ENCODE results near the gene ATP2B2.

The ATP2B2 gene

GRCh38 chr3:10327592-10327991, 177.8 kb downstream of the ATP2B2 start:
- H3K4me3 ChIP-seq (ENCODE audit: low read depth, low read length) = no peak overlapping the region
- TF ChIP-seq MYC (IDR thresholded peaks at IDR 0.05; ENCODE audit: low read depth, low read length) (no peak), CTCF (IDR thresholded peaks at IDR 0.05; ENCODE audit: low read depth, low read length) (no peak), MAX (IDR thresholded peaks at IDR 0.05; ENCODE audit: low read depth, low read length) (no peak), POLR2A (IDR thresholded peaks at IDR 0.05; ENCODE audit: extremely low read depth, insufficient read length) (no peak)
- DNase-seq (ENCODE audit: low read depth) = no peak

GRCh38 chr3:10322352-10322710, 183.1 kb downstream of the ATP2B2 start:
- TF ChIP-seq MAX (IDR thresholded peaks at IDR 0.05; ENCODE audit: low read depth, low read length) (no peak), MYC (IDR thresholded peaks at IDR 0.05; ENCODE audit: low read depth, low read length) (no peak), POLR2A (IDR thresholded peaks at IDR 0.05; ENCODE audit: extremely low read depth, insufficient read length) (no peak), CTCF (IDR thresholded peaks at IDR 0.05; ENCODE audit: low read depth, low read length) (peak; percentile 59)
- peak; percentile 59 for DNase-seq (ENCODE audit: low read depth)
- H3K4me3 ChIP-seq (ENCODE audit: low read depth, low read length) = no peak overlapping the region

- DNase-seq (ENCODE audit: low read depth) = no peak
- no peak overlapping the region for H3K4me3 ChIP-seq (ENCODE audit: low read depth, low read length)
- TF ChIP-seq POLR2A (IDR thresholded peaks at IDR 0.05; ENCODE audit: extremely low read depth, insufficient read length) = no peak
- no peak for TF ChIP-seq MYC (IDR thresholded peaks at IDR 0.05; ENCODE audit: low read depth, low read length)
- no peak for TF ChIP-seq MAX (IDR thresholded peaks at IDR 0.05; ENCODE audit: low read depth, low read length)
- TF ChIP-seq CTCF (IDR thresholded peaks at IDR 0.05; ENCODE audit: low read depth, low read length) = no peak
These were observed 183.6 kb downstream of the ATP2B2 start for GRCh38 chr3:10321630-10322351.

- H3K4me3 ChIP-seq (ENCODE audit: low read depth, low read length) = peak overlapping the region; percentile 98
- TF ChIP-seq MAX (IDR thresholded peaks at IDR 0.05; ENCODE audit: low read depth, low read length) (no peak), POLR2A (IDR thresholded peaks at IDR 0.05; ENCODE audit: extremely low read depth, insufficient read length) (no peak), MYC (IDR thresholded peaks at IDR 0.05; ENCODE audit: low read depth, low read length) (no peak), CTCF (IDR thresholded peaks at IDR 0.05; ENCODE audit: low read depth, low read length) (no peak)
- DNase-seq (ENCODE audit: low read depth) = no peak
These were observed 185.1 kb downstream of the ATP2B2 start for GRCh38 chr3:10320320-10320677.

- peak overlapping the region; percentile 98 for H3K4me3 ChIP-seq (ENCODE audit: low read depth, low read length)
- TF ChIP-seq MYC (IDR thresholded peaks at IDR 0.05; ENCODE audit: low read depth, low read length) (no peak), MAX (IDR thresholded peaks at IDR 0.05; ENCODE audit: low read depth, low read length) (no peak), POLR2A (IDR thresholded peaks at IDR 0.05; ENCODE audit: extremely low read depth, insufficient read length) (no peak), CTCF (IDR thresholded peaks at IDR 0.05; ENCODE audit: low read depth, low read length) (no peak)
- DNase-seq (ENCODE audit: low read depth) = no peak
These were observed 185.6 kb downstream of the ATP2B2 start for GRCh38 chr3:10319804-10320203.
